Endometrial microvascular endothelial cells (primary cell): ENCODE data around the gene ITLN1. TPM values are rescaled to one million over a fixed set of nuclear protein-coding genes. Genes with fewer than 3 reads are reported as not detected.
"Not testable (repeated sequence)": the region's sequence is repeated elsewhere in the genome, so short reads cannot be mapped to it uniquely, and the experiment has no call there.

ENCODE experiments used
- in situ Hi-C: cut with HindIII; loops from 2 replicates; pipeline ENCODE4 v1.10.0; 2017; ENCODE audit warnings: low sequenced_read_pairs, low pct_unique_long_range_greater_than_20kb; ENCODE audit errors: inconsistent ontology term
- total RNA-seq: library from RNA; depleted of rRNA; stranded (reverse); fragments of >200 nt; gene quantifications from one replicate; pipeline ENCODE4 v1.2.3, GENCODE V29; 2015; ENCODE audit errors: inconsistent ontology term

ITLN1 gene
- total RNA-seq, 1 donor from 2014 or later = not detected

- in situ Hi-C loops = no loop called here
Observed at GRCh38 chr1:160884579-160884978, 401 bp downstream of the ITLN1 start.

- in situ Hi-C loops = no loop called here
Observed at GRCh38 chr1:160883581-160884513, 1.1 kb downstream of the ITLN1 start.

- in situ Hi-C loops = no loop called here
Observed at GRCh38 chr1:160882582-160882981, 2.4 kb downstream of the ITLN1 start.

- in situ Hi-C loops = not testable (repeated sequence)
Observed at GRCh38 chr1:160881264-160881663, 3.7 kb downstream of the ITLN1 start.

- in situ Hi-C loops = no loop called here
Observed at GRCh38 chr1:160880216-160880615, 4.8 kb downstream of the ITLN1 start.

- in situ Hi-C loops = no loop called here
Observed at GRCh38 chr1:160879056-160879455, 5.9 kb downstream of the ITLN1 start.

- in situ Hi-C loops = no loop called here
Observed at GRCh38 chr1:160877221-160877620, 7.8 kb downstream of the ITLN1 start.

GRCh38 chr1:160876311-160876710 lies 8.7 kb downstream of the ITLN1 start:
- in situ Hi-C loops = no loop called here

GRCh38 chr1:160875591-160875990 lies 9.4 kb downstream of the ITLN1 start:
- in situ Hi-C loops = not testable (repeated sequence)

- in situ Hi-C loops = no loop called here
Observed at GRCh38 chr1:160874935-160875334, 10.0 kb downstream of the ITLN1 start.

GRCh38 chr1:160868141-160868540 lies 16.8 kb downstream of the ITLN1 start:
- in situ Hi-C loops = no loop called here

- in situ Hi-C loops = not testable (repeated sequence)
Observed at GRCh38 chr1:160867651-160868050, 17.3 kb downstream of the ITLN1 start.

- in situ Hi-C loops = no loop called here
Observed at GRCh38 chr1:160866695-160867260, 18.2 kb downstream of the ITLN1 start.

- in situ Hi-C loops = no loop called here
Observed at GRCh38 chr1:160866001-160866694, 18.8 kb downstream of the ITLN1 start.

GRCh38 chr1:160865337-160865736 lies 19.6 kb downstream of the ITLN1 start:
- in situ Hi-C loops = no loop called here

- in situ Hi-C loops = no loop called here
Observed at GRCh38 chr1:160864173-160864572, 20.8 kb downstream of the ITLN1 start.

GRCh38 chr1:160863774-160864131 lies 21.2 kb downstream of the ITLN1 start:
- in situ Hi-C loops = no loop called here

- in situ Hi-C loops = no loop called here
Observed at GRCh38 chr1:160863061-160863773, 21.8 kb downstream of the ITLN1 start.
